ENCODE results near the gene GAK.
A peak's percentile ranks its signal among the peaks of the same experiment; 100 is the strongest.
"Not testable (repeated sequence)": the region's sequence is repeated elsewhere in the genome, so short reads cannot be mapped to it uniquely, and the experiment has no call there.

Gene GAK

GRCh38 chr4:926538-926937 is 5.6 kb downstream of the GAK start:
- peak; percentile 65 for DNase-seq (ENCODE audit: low spot score)

- DNase-seq (ENCODE audit: low spot score), result no peak
Measured at GRCh38 chr4:925771-926500, 6.2 kb downstream of the GAK start.

GRCh38 chr4:925171-925570 is 6.9 kb downstream of the GAK start:
- DNase-seq (ENCODE audit: low spot score), result no peak

GRCh38 chr4:924107-925096 is 7.7 kb downstream of the GAK start:
- no peak for DNase-seq (ENCODE audit: low spot score)

- no peak for DNase-seq (ENCODE audit: low spot score)
Measured at GRCh38 chr4:921830-922331, 10.2 kb downstream of the GAK start.

GRCh38 chr4:919004-919680 is 13.0 kb downstream of the GAK start:
- DNase-seq (ENCODE audit: low spot score), result not testable (repeated sequence)

- not testable (repeated sequence) for DNase-seq (ENCODE audit: low spot score)
Measured at GRCh38 chr4:918591-918990, 13.5 kb downstream of the GAK start.

GRCh38 chr4:917992-918391 is 14.1 kb downstream of the GAK start:
- DNase-seq (ENCODE audit: low spot score), result no peak

GRCh38 chr4:917466-917865 is 14.7 kb downstream of the GAK start:
- DNase-seq (ENCODE audit: low spot score), result no peak

- DNase-seq (ENCODE audit: low spot score), result no peak
Measured at GRCh38 chr4:915595-915994, 16.5 kb downstream of the GAK start.

GRCh38 chr4:915041-915474 is 17.1 kb downstream of the GAK start:
- no peak for DNase-seq (ENCODE audit: low spot score)

GRCh38 chr4:914531-914930 is 17.6 kb downstream of the GAK start:
- DNase-seq (ENCODE audit: low spot score), result no peak

GRCh38 chr4:913280-913618 is 18.9 kb downstream of the GAK start:
- DNase-seq (ENCODE audit: low spot score), result no peak

- peak; percentile 77 for DNase-seq (ENCODE audit: low spot score)
Measured at GRCh38 chr4:912548-913279, 19.4 kb downstream of the GAK start.

GRCh38 chr4:911871-912490 is 20.1 kb downstream of the GAK start:
- DNase-seq (ENCODE audit: low spot score), result peak; percentile 36

- no peak for DNase-seq (ENCODE audit: low spot score)
Measured at GRCh38 chr4:911221-911751, 20.8 kb downstream of the GAK start.

- no peak for DNase-seq (ENCODE audit: low spot score)
Measured at GRCh38 chr4:910366-911091, 21.6 kb downstream of the GAK start.

GRCh38 chr4:909821-910220 is 22.3 kb downstream of the GAK start:
- no peak for DNase-seq (ENCODE audit: low spot score)

- DNase-seq (ENCODE audit: low spot score), result no peak
Measured at GRCh38 chr4:909131-909571, 23.0 kb downstream of the GAK start.
